HG03342 (cell line): ENCODE results near the gene DOCK11.
"Not testable (repeated sequence)": the region's sequence is repeated elsewhere in the genome, so short reads cannot be mapped to it uniquely, and the experiment has no call there.

Experiments
- ATAC-seq: cut with Tn5 transposase; IDR thresholded peaks from one replicate; pipeline ENCODE4 v1.9.1; 2021; ENCODE audit warnings: mild to moderate bottlenecking, moderate library complexity; ENCODE audit not compliant: unreplicated experiment

Gene DOCK11

GRCh38 chrX:118495061-118495921 is at the start of gene DOCK11:
Gene DOCK11, plus strand, starts transcription at chrX:118495815. Its CDS starts 157 bp downstream, at chrX:118495972.
- peak; percentile 65 for ATAC-seq

GRCh38 chrX:118448273-118448783 is 47.3 kb upstream of the DOCK11 start:
- ATAC-seq: no peak

GRCh38 chrX:118455013-118455412 is 40.6 kb upstream of the DOCK11 start:
- ATAC-seq: no peak

- peak; percentile 90 for ATAC-seq
Observed at GRCh38 chrX:118459494-118459893, 36.1 kb upstream of the DOCK11 start.

GRCh38 chrX:118464501-118464900 is 31.1 kb upstream of the DOCK11 start:
- ATAC-seq: no peak

GRCh38 chrX:118468122-118468521 is 27.5 kb upstream of the DOCK11 start:
- ATAC-seq: no peak

- not testable (repeated sequence) for ATAC-seq
Observed at GRCh38 chrX:118470721-118471347, 24.8 kb upstream of the DOCK11 start.

- no peak for ATAC-seq
Observed at GRCh38 chrX:118474586-118474985, 21.0 kb upstream of the DOCK11 start.

- no peak for ATAC-seq
Observed at GRCh38 chrX:118475903-118476302, 19.7 kb upstream of the DOCK11 start.

- ATAC-seq: no peak
Observed at GRCh38 chrX:118480172-118480571, 15.4 kb upstream of the DOCK11 start.

GRCh38 chrX:118482384-118482783 is 13.2 kb upstream of the DOCK11 start:
- not testable (repeated sequence) for ATAC-seq

GRCh38 chrX:118484216-118484903 is 11.3 kb upstream of the DOCK11 start:
- ATAC-seq: no peak

GRCh38 chrX:118486693-118487092 is 8.9 kb upstream of the DOCK11 start:
- ATAC-seq: not testable (repeated sequence)

- ATAC-seq: no peak
Observed at GRCh38 chrX:118493016-118493415, 2.6 kb upstream of the DOCK11 start.

GRCh38 chrX:118493653-118494297 is 1.8 kb upstream of the DOCK11 start:
- ATAC-seq: no peak

GRCh38 chrX:118495958-118496762 is 545 bp downstream of the DOCK11 start:
- ATAC-seq: peak; percentile 46

- ATAC-seq: no peak
Observed at GRCh38 chrX:118496763-118497079, 1.1 kb downstream of the DOCK11 start.

GRCh38 chrX:118497180-118497818 is 1.7 kb downstream of the DOCK11 start:
- ATAC-seq: no peak

- ATAC-seq: no peak
Observed at GRCh38 chrX:118498351-118498750, 2.7 kb downstream of the DOCK11 start.

- no peak for ATAC-seq
Observed at GRCh38 chrX:118498755-118499154, 3.1 kb downstream of the DOCK11 start.
